A172 (cell line): ENCODE data around the gene ELMO3. TPM values are rescaled to one million over a fixed set of nuclear protein-coding genes. Genes with fewer than 3 reads are reported as not detected.

Experiments
- DNase-seq: peaks from one replicate; pipeline ENCODE4 v3.0.0-alpha.2; 2015; ENCODE audit warnings: low spot score
- total RNA-seq: library from RNA; depleted of rRNA; stranded (reverse); fragments of >200 nt; shearing (Covaris generic); gene quantifications from 2 replicates; pipeline ENCODE4 v1.2.3, GENCODE V29; 2014

The ELMO3 gene
- total RNA-seq, 1 experiment from 2014 or later = 0.24 TPM

GRCh38 chr16:67163999-67164558, 34.9 kb upstream of the ELMO3 start:
- DNase-seq = no peak

DNA sequence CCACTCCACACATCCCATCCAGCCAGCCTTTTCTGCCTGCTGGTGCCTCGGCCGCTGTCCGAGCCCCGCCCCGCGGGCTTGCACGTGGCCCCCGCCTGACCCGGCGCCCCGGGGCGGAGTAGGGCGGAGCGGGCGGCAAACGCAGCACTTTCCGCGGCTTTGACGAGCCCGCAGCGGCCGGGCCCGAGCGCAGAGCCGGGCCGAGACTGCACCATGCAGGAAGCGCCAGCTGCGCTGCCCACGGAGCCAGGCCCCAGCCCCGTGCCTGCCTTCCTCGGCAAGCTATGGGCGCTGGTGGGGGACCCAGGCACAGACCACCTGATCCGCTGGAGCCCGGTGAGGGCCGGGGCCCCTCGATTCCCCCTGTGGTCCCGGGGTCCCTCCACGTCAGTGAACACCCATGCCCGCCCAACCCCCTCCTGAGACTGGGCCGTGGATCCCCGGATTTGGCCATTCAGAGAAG, 34.3 kb upstream of the ELMO3 start, which contains the start of gene HSF4:
TSS of gene HSF4 (plus strand) at position 147 of the 463 bp plus-strand sequence. CDS start at position 214, 67 bp downstream.
- no peak for DNase-seq

GRCh38 chr16:67165121-67166078, 33.5 kb upstream of the ELMO3 start:
- no peak for DNase-seq

- no peak for DNase-seq
These were observed 32.8 kb upstream of the ELMO3 start for GRCh38 chr16:67166110-67166547.

GRCh38 chr16:67166598-67167168, 32.2 kb upstream of the ELMO3 start:
- DNase-seq = no peak

GRCh38 chr16:67167588-67167987, 31.3 kb upstream of the ELMO3 start:
- DNase-seq = no peak

DNA sequence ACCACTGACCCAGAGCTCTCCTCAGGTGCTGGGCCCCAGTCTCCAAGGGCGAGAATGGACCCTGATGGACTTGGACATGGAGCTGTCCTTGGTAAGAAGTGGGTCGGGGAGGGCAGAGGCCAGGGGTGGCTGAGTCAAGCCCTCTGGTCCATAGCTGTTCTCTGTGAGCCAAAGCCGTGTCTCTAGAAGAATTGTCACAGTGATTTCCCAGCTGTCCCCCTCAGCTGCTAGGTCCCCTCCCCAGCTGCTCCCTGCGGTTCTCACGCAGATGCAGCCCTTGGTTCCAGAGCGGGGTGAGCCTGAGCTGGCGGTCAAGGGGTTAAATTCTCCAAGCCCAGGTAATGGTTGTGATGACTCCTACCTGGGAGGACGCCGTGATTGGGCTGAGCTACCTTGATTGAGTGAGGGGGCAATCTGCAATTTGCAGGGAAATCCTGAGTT, 29.9 kb upstream of the ELMO3 start:
- DNase-seq = no peak

DNA sequence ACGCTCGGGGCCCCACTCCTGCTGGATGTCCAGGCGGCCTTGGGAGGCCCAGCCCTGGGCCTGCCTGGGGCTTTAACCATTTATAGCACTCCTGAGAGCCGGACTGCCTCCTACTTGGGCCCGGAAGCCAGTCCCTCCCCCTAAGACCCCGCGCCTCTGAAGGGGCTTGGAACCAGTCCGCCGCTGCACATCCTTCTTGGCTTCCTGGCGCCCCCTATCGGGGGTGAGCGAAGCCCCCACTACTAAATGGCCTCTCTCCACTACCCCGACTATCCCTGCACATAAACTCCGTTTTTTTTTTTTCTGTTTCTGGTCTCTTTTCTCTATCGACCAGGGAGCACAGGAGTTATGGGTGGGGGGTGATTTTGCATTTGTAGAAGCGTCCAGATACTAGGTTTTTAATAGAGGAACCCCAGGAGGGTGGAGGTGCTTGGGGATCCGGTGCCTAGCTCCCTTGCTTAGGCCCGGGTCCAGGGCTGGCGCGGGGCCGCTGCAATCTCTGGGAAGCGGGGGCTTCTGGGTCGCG, 29.2 kb upstream of the ELMO3 start:
- no peak for DNase-seq

GRCh38 chr16:67170168-67170948, 28.6 kb upstream of the ELMO3 start, which contains the start of gene NOL3:
Gene NOL3 (plus strand): TSS chr16:67170538.
- peak; percentile 87 for DNase-seq

DNA sequence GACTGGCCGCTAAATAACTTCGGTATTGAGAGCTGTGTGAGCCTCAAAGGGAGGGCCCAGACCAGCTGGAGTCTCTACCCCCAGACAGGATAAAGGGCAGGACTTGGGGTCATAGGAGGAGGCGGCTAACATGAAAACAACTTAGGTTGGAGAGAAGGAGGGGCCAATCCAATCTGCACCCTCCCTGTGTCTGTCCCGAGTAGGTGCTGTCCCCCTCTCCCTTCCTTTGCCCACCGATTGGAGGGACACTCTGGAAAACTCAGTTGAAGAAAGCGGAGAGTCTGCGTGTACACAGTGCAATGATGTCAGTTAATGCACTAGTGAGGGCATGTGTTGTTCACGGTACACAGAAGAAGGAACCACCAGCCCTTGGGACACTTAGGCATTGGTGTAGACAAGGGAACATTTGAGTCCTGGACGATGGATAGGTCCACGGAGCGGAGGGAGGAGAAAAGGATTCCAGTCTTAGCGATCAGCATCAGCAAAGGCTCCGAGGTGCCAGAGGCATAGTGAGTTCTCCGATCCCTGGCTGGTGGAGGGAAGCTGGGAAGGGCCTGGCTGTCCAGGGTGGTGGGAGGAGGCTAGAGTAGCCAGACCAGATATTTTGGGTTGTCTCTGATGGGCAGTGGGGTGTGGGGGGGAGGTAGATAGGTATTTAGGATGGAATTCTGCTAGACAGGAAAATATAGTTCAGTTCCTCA, 27.8 kb upstream of the ELMO3 start:
- DNase-seq = no peak

DNA sequence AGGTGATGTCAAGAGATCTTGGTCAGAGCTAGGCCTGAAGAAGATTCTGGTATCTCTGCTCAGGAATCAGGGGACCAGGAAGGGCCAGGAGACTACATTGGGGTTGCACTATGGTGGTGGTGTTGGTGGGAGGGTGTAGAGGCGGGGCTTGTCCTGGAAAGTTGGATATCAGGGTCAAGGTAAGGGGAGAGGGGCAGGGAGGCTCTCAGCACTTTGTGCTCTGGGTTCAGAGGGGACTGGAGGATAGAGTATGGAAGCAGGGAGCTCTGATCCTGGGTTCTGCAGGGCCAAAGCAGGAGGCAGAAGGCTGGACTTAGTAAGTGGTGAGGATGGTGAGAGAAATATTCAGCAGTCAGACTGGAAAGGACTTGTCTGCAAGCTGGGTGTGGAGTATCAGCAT, 25.6 kb upstream of the ELMO3 start:
- DNase-seq = no peak

GRCh38 chr16:67173808-67174705, 24.9 kb upstream of the ELMO3 start:
- peak; percentile 47 for DNase-seq

- no peak for DNase-seq
These were observed 24.2 kb upstream of the ELMO3 start for GRCh38 chr16:67174706-67175231.

DNA sequence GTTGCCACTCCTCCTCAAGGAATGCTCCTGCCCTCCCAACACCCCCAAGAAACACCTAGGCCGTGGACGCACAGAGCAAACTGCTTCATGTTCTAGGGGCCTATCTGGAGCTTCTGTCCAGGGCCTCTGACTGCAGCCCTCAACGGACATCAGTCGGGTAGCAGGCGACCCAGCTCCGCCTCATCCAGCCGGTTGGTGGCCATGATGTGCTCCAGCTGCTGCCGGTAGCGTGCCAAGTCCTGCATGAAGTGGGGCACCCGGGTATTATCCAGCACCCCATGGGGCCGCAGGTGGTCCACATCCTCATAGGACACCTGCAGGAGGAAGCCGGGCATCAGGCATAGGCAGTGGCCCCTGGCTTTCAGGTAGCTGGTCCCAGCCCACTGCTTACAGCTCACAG, 22.3 kb upstream of the ELMO3 start:
- no peak for DNase-seq

DNA sequence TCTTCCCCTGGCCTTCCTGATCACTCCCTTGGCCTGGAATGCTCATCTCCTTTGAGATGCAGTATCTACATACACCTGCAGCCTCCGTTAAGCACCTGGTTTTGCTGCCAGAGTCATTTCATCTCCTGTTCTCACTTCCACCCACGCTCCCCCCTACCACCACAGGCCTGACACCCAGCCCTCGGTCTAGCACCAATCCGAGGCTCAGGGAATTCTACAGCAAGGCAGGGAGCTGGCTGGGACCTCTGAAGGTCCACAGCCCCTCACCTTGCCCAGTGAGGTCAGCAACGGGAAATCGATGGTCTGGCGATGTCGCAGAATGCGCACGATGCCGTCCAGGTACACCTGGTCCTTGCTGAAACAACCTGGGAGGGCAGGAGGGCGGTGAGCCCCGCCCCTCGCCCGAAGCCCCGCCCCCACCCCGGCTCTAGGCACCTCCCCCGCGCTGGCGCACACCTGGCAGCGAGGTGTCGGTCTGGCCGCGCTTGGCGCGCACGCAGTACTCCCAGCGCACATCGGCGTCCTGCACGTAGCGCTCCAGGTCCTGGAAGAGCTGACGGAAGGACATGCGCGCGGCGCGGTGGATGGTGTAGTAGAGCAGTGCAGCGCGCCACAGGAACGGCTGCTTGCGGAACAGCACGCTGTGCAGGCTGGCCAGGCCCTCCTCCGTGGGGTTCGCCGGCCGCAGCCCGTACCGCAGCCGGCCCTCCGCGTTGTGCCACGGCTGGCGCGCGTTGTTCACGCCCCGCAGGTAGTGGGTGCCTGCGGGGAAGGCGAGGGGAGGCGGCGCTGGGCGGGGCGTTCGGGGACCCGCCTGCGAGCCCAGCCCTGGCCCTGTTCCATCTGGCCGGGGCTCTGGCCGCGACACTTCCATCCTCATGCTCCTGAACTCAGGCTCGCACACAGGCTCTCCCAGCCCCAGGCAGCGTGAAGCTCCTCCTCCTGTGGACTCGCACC, 20.9 kb upstream of the ELMO3 start:
- DNase-seq = no peak

DNA sequence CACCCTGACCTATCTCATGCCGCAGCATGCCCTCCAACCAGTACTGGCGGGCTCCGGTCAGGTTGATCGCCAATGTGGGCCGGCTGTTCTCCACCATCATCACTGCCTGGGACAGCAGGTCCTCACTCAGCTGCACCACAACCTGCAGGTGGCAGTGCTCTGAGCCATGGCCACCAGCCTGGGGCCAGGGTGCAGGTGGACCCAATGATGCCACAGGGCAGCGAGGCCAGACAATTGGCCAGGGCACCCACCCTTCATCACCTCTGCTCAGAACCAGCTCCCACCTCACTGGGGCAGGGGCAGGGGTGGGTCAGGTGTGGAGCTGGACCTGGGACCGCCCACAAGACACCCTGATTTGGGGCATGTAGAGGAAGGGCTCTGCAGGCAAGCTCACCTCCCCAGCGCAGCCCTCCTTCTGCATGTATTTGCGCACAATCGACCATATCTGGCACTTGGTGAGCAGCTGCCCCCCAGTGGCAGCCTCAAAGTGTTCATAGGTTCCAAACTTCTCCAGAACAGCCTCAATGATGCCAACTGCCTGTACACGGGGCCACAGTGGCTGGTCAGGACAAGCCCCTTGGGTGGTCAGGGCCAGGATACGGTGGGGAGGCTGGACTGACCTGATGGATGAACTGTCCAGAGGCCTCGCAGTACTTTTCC, 19.4 kb upstream of the ELMO3 start:
- DNase-seq = no peak

GRCh38 chr16:67180166-67180565, 18.8 kb upstream of the ELMO3 start:
- no peak for DNase-seq

- peak; percentile 92 for DNase-seq
These were observed 17.6 kb upstream of the ELMO3 start for GRCh38 chr16:67181346-67181745.
